Activated CD4-positive, alpha-beta T cell treated with anti-CD3 and anti-CD28 coated beads, Interleukin-2, Interleukin-6, amounts not matched to agents 100 ng/mL and 50 ng/mL, durations not matched to agents 16 hours and 8 hours (primary cell): ENCODE results near the gene MACROD2.
"Not testable (repeated sequence)": the region's sequence is repeated elsewhere in the genome, so short reads cannot be mapped to it uniquely, and the experiment has no call there.

ENCODE experiments used
- DNase-seq: peaks from one replicate; pipeline ENCODE4 v3.0.0-alpha.2; 2020

Gene MACROD2

GRCh38 chr20:14889496-14890255 lies 894.4 kb downstream of the MACROD2 start:
- no peak for DNase-seq

- no peak for DNase-seq
These were observed 895.4 kb downstream of the MACROD2 start for GRCh38 chr20:14890713-14891112.

GRCh38 chr20:14892782-14893181 lies 897.5 kb downstream of the MACROD2 start:
- DNase-seq, result no peak

GRCh38 chr20:14896569-14896968 lies 901.3 kb downstream of the MACROD2 start:
- DNase-seq, result no peak

GRCh38 chr20:14897608-14898007 lies 902.3 kb downstream of the MACROD2 start:
- no peak for DNase-seq

- no peak for DNase-seq
These were observed 907.2 kb downstream of the MACROD2 start for GRCh38 chr20:14902432-14903089.

- DNase-seq, result no peak
These were observed 911.7 kb downstream of the MACROD2 start for GRCh38 chr20:14906908-14907434.

GRCh38 chr20:14910126-14910525 lies 914.8 kb downstream of the MACROD2 start:
- DNase-seq, result no peak

GRCh38 chr20:14913896-14914620 lies 918.7 kb downstream of the MACROD2 start:
- DNase-seq, result no peak

- no peak for DNase-seq
These were observed 919.3 kb downstream of the MACROD2 start for GRCh38 chr20:14914633-14915032.

- no peak for DNase-seq
These were observed 920.0 kb downstream of the MACROD2 start for GRCh38 chr20:14915356-14915755.

GRCh38 chr20:14916360-14916920 lies 921.1 kb downstream of the MACROD2 start:
- DNase-seq, result no peak

GRCh38 chr20:14918281-14918680 lies 923.0 kb downstream of the MACROD2 start:
- no peak for DNase-seq

- DNase-seq, result no peak
These were observed 923.7 kb downstream of the MACROD2 start for GRCh38 chr20:14918976-14919375.

- DNase-seq, result no peak
These were observed 924.3 kb downstream of the MACROD2 start for GRCh38 chr20:14919501-14920081.

- DNase-seq, result no peak
These were observed 926.2 kb downstream of the MACROD2 start for GRCh38 chr20:14921513-14921912.

GRCh38 chr20:14922503-14923267 lies 927.4 kb downstream of the MACROD2 start:
- DNase-seq, result no peak

GRCh38 chr20:14924433-14924832 lies 929.1 kb downstream of the MACROD2 start:
- no peak for DNase-seq

GRCh38 chr20:14925300-14925699 lies 930.0 kb downstream of the MACROD2 start:
- DNase-seq, result no peak

- not testable (repeated sequence) for DNase-seq
These were observed 931.1 kb downstream of the MACROD2 start for GRCh38 chr20:14926436-14926835.

GRCh38 chr20:14928083-14928482 lies 932.8 kb downstream of the MACROD2 start:
- DNase-seq, result no peak

- no peak for DNase-seq
These were observed 934.1 kb downstream of the MACROD2 start for GRCh38 chr20:14929388-14929787.
